H1 (cell line): Measurements from ENCODE around the gene PPP1R12A. TPM values are rescaled to one million over a fixed set of nuclear protein-coding genes. Genes with fewer than 3 reads are reported as not detected.

Experiments used
- CTCF ChIA-PET: fragments of 300-600 bp; sonication (Branson Sonifier 250); formaldehyde crosslinking; loops from one replicate; lab custom pipeline; 2021; ENCODE audit not compliant: partially characterized antibody; lab: Charles Lee
- POLR2A ChIA-PET: fragments of 300-600 bp; sonication (Branson Sonifier 250); formaldehyde crosslinking; loops from one replicate; lab custom pipeline; 2021; ENCODE audit warnings: inconsistent platforms; ENCODE audit not compliant: partially characterized antibody; lab: Charles Lee
- DNase-seq, 2 experiments: peaks; one replicate each; pipeline versions ENCODE4 v3.0.0 to v3.0.0-alpha.2; 2010 to 2022; ENCODE audit warnings: low spot score in 2 of 2, low read depth in 1 of 2, mixed read lengths in 1 of 2
- FAIRE-seq: peaks from 2 replicates; lab custom pipeline; 2011; peaks lifted over from hg19 to GRCh38; lab: Jason Lieb, UNC
- H2AFZ ChIP-seq: 2 replicates; pipeline ENCODE4 v1.8.1; 2012; ENCODE audit warnings: low read length, inconsistent platforms
- H2AK5ac ChIP-seq: 2 replicates; pipeline ENCODE4 v1.6.1; 2013; ENCODE audit warnings: low read depth, low read length
- H2BK120ac ChIP-seq: replicated peaks from 2 replicates; pipeline ENCODE3; 2013; ENCODE audit warnings: low read depth, low read length, inconsistent platforms
- H2BK12ac ChIP-seq: 2 replicates; pipeline ENCODE4 v1.6.1; 2013; ENCODE audit warnings: low read depth, low read length
- H2BK15ac ChIP-seq: 2 replicates; pipeline ENCODE4 v1.6.1; 2013; ENCODE audit warnings: low read length
- H2BK20ac ChIP-seq: 2 replicates; pipeline ENCODE4 v1.6.1; 2013; ENCODE audit warnings: low read length
- H2BK5ac ChIP-seq: 2 replicates; pipeline ENCODE4 v1.6.1; 2013; ENCODE audit warnings: low read depth, low read length
- H3K14ac ChIP-seq: 2 replicates; pipeline ENCODE4 v1.6.1; 2013; ENCODE audit warnings: inconsistent platforms; ENCODE audit not compliant: insufficient read length
- H3K18ac ChIP-seq: 2 replicates; pipeline ENCODE4 v1.6.1; 2013; ENCODE audit warnings: low read length; ENCODE audit errors: extremely low read depth
- H3K23ac ChIP-seq: 2 replicates; pipeline ENCODE4 v1.6.1; 2013; ENCODE audit warnings: inconsistent platforms; ENCODE audit not compliant: insufficient read length
- H3K23me2 ChIP-seq: 2 replicates; pipeline ENCODE4 v1.6.1; 2013; ENCODE audit warnings: low read depth, low read length
- H3K27ac ChIP-seq: 2 replicates; pipeline ENCODE4 v1.6.1; 2011; ENCODE audit warnings: low read depth, low read length, inconsistent platforms
- H3K27me3 ChIP-seq, 4 experiments: replicated peaks in 1 of 4; 1 replicate in 1 of 4; 2 replicates in 3 of 4; pipeline versions ENCODE4 v1.6.1 to v1.8.1; 2011 to 2013; ENCODE audit warnings: low read length in 3 of 4, mild to moderate bottlenecking in 3 of 4, inconsistent platforms in 2 of 4, mixed read lengths in 2 of 4, moderate library complexity in 1 of 4; ENCODE audit not compliant: control insufficient read depth in 3 of 4, insufficient read depth in 3 of 4; ENCODE audit errors: extremely low read depth in 1 of 4
- H3K36me3 ChIP-seq, 4 experiments: 2 replicates each; pipeline versions ENCODE4 v1.6.1 to v1.8.1; 2011 to 2013; ENCODE audit warnings: mild to moderate bottlenecking in 4 of 4, low read length in 3 of 4, moderate library complexity in 2 of 4, control low read depth in 1 of 4, inconsistent platforms in 1 of 4; ENCODE audit not compliant: insufficient read depth in 4 of 4, control insufficient read depth in 2 of 4
- H3K4ac ChIP-seq: replicated peaks from 2 replicates; pipeline ENCODE3; 2013; ENCODE audit warnings: low read length, low read depth, mixed read lengths, inconsistent platforms; ENCODE audit not compliant: insufficient read length
- H3K4me1 ChIP-seq, 4 experiments: replicated peaks in 1 of 4; 1 replicate in 1 of 4; 2 replicates in 3 of 4; pipeline versions ENCODE4 v1.6.1 to v1.8.1; 2011 to 2013; ENCODE audit warnings: low read length in 3 of 4, inconsistent platforms in 2 of 4, mixed read lengths in 1 of 4; ENCODE audit not compliant: insufficient read depth in 4 of 4, control insufficient read depth in 3 of 4
- H3K4me2 ChIP-seq, 2 experiments: 2 replicates each; pipeline versions ENCODE4 v1.6.1 to v1.8.1; 2011 to 2013; ENCODE audit warnings: low read depth in 2 of 2, low read length in 2 of 2, control low read depth in 1 of 2, inconsistent platforms in 1 of 2, mild to moderate bottlenecking in 1 of 2; ENCODE audit not compliant: insufficient read depth in 1 of 2
- H3K4me3 ChIP-seq, 4 experiments: fragments of 200-600, 300-600 bp in 1 of 4; sonication (generic), shearing (Covaris generic), sonication (Bioruptor Twin) in 1 of 4; 2 replicates each; pipeline versions ENCODE4 v1.5.1 to v1.8.1; 2011 to 2016; ENCODE audit warnings: low read length in 4 of 4, low read depth in 3 of 4, control low read depth in 2 of 4, inconsistent platforms in 2 of 4, mild to moderate bottlenecking in 2 of 4, mixed read lengths in 1 of 4, moderate library complexity in 1 of 4; ENCODE audit not compliant: insufficient read depth in 2 of 4; ENCODE audit errors: extremely low read depth in 1 of 4
- H3K56ac ChIP-seq: replicated peaks from 2 replicates; pipeline ENCODE3; 2013; ENCODE audit warnings: low read depth, mild to moderate bottlenecking, mixed read lengths, low read length, inconsistent platforms; ENCODE audit not compliant: insufficient read length
- H3K79me1 ChIP-seq: 2 replicates; pipeline ENCODE4 v1.6.1; 2013; ENCODE audit warnings: low read depth, low read length, control low read depth
- H3K79me2 ChIP-seq, 2 experiments: 2 replicates each; pipeline versions ENCODE4 v1.6.1 to v1.8.1; 2012 to 2013; ENCODE audit warnings: low read length in 2 of 2, mild to moderate bottlenecking in 2 of 2, inconsistent platforms in 1 of 2; ENCODE audit not compliant: insufficient read depth in 2 of 2, control insufficient read depth in 1 of 2
- H3K9ac ChIP-seq, 4 experiments: replicated peaks in 1 of 4; 1 replicate in 1 of 4; 2 replicates in 3 of 4; pipeline versions ENCODE4 v1.6.1 to v1.8.1; 2011 to 2013; ENCODE audit warnings: low read depth in 3 of 4, low read length in 3 of 4, control low read depth in 2 of 4, mild to moderate bottlenecking in 2 of 4, moderate library complexity in 2 of 4, inconsistent platforms in 1 of 4; ENCODE audit errors: extremely low read depth in 1 of 4
- H3K9me3 ChIP-seq, 2 experiments: 2 replicates each; pipeline versions ENCODE4 v1.6.1 to v1.8.1; 2012 to 2013; ENCODE audit warnings: mild to moderate bottlenecking in 2 of 2, moderate library complexity in 2 of 2, control low read depth in 1 of 2, inconsistent platforms in 1 of 2, low read depth in 1 of 2, low read length in 1 of 2, mixed read lengths in 1 of 2; ENCODE audit not compliant: insufficient read depth in 2 of 2
- H4K20me1 ChIP-seq, 2 experiments: replicated peaks in 1 of 2; 2 replicates each; pipeline versions ENCODE3 to v1.8.1; 2011 to 2013; ENCODE audit warnings: inconsistent platforms in 2 of 2, low read length in 2 of 2, mild to moderate bottlenecking in 1 of 2; ENCODE audit not compliant: insufficient read depth in 2 of 2, control insufficient read depth in 1 of 2
- H4K5ac ChIP-seq: 2 replicates; pipeline ENCODE4 v1.6.1; 2013; ENCODE audit warnings: low read length, low read depth, mixed read lengths, inconsistent platforms; ENCODE audit not compliant: insufficient read length
- H4K8ac ChIP-seq: 2 replicates; pipeline ENCODE4 v1.8.0; 2013; ENCODE audit warnings: mild to moderate bottlenecking, moderate library complexity, low read length, inconsistent platforms; ENCODE audit not compliant: insufficient read depth; ENCODE audit errors: extremely low read depth
- H4K91ac ChIP-seq: replicated peaks from 2 replicates; pipeline ENCODE3; 2013; ENCODE audit warnings: low read length, mixed read lengths, inconsistent platforms; ENCODE audit not compliant: insufficient read length
- BCL11A ChIP-seq, 2 experiments: IDR thresholded peaks; one replicate each; pipeline ENCODE4 v1.6.1; 2011; ENCODE audit warnings: low read depth in 2 of 2, low read length in 2 of 2, mild to moderate bottlenecking in 2 of 2
- BRCA1 ChIP-seq: IDR thresholded peaks from 2 replicates; pipeline ENCODE4 v1.6.1; 2012; ENCODE audit warnings: low read depth, low read length, improper control_type of control experiment
- CBX8 ChIP-seq: fragments of 300-800, 300-1000 bp; sonication (generic); IDR thresholded peaks from 2 replicates; pipeline ENCODE4 v1.7.1; 2016; ENCODE audit warnings: low read depth, low read length, borderline replicate concordance
- CREB1 ChIP-seq: IDR thresholded peaks from 2 replicates; pipeline ENCODE4 v1.6.1; 2012; ENCODE audit warnings: inconsistent platforms
- CTBP2 ChIP-seq: IDR thresholded peaks from 2 replicates; pipeline ENCODE4 v1.7.0; 2011; ENCODE audit warnings: borderline replicate concordance, mild to moderate bottlenecking, moderate library complexity, mixed read lengths, low read length; ENCODE audit not compliant: insufficient read depth, insufficient read length
- GTF2F1 ChIP-seq: IDR thresholded peaks from 2 replicates; pipeline ENCODE4 v1.6.1; 2012; ENCODE audit warnings: low read depth, low read length, improper control_type of control experiment, borderline replicate concordance
- HDAC2 ChIP-seq, 2 experiments: fragments of 300-600 bp in 1 of 2; sonication (generic) in 1 of 2; IDR thresholded peaks; 2 replicates each; pipeline ENCODE4 v1.6.1; 2011 to 2012; ENCODE audit warnings: low read depth in 2 of 2, low read length in 2 of 2, mild to moderate bottlenecking in 2 of 2, moderate library complexity in 2 of 2, borderline replicate concordance in 1 of 2, inconsistent platforms in 1 of 2
- KDM1A ChIP-seq: fragments of 200-600, 300-600 bp; sonication (generic); IDR thresholded peaks from 2 replicates; pipeline ENCODE4 v1.7.1; 2016; ENCODE audit warnings: mild to moderate bottlenecking, low read length, borderline replicate concordance
- NANOG ChIP-seq: IDR thresholded peaks from 2 replicates; pipeline ENCODE4 v1.6.1; 2011; ENCODE audit warnings: low read length, low read depth, mild to moderate bottlenecking, inconsistent platforms; ENCODE audit not compliant: insufficient read depth, poor library complexity, severe bottlenecking
- POU5F1 ChIP-seq: IDR thresholded peaks from 2 replicates; pipeline ENCODE4 v1.6.1; 2011; ENCODE audit warnings: low read depth, mild to moderate bottlenecking, low read length, moderate library complexity
- RBBP5 ChIP-seq: IDR thresholded peaks from 2 replicates; pipeline ENCODE4 v1.7.1; 2012; ENCODE audit warnings: low read depth, mild to moderate bottlenecking, inconsistent platforms, low read length, moderate library complexity, borderline replicate concordance
- USF2 ChIP-seq: IDR thresholded peaks from 2 replicates; pipeline ENCODE4 v1.6.1; 2011; ENCODE audit warnings: low read length, improper control_type of control experiment
- WGBS, 2 experiments: shearing (Covaris generic) in 1 of 2; methylation state at CpG; one replicate each; pipeline versions ENCODE4 v1.1.6 to v1.1.7; 2013 to 2015; ENCODE audit warnings: low lambda C conversion rate in 2 of 2, mixed read lengths in 2 of 2, inconsistent platforms in 1 of 2, low coverage in 1 of 2, missing lambda C conversion rate in 1 of 2; ENCODE audit not compliant: insufficient replicate concordance in 2 of 2, insufficient coverage in 1 of 2, insufficient read length in 1 of 2; ENCODE audit errors: extremely low coverage in 1 of 2, missing lambda C conversion rate in 1 of 2; 5-methylcytosine and 5-hydroxymethylcytosine counted together
- polyA plus RNA-seq, 7 experiments: library from polyadenylated mRNA; depleted of rRNA in 3 of 7; stranded (reverse) in 5 of 7; unstranded in 2 of 7; fragments of >200 nt in 5 of 7; fragments of 200-250 nt in 2 of 7; gene quantifications; 1 replicate in 5 of 7; 2 replicates in 1 of 7; 4 replicates in 1 of 7; pipeline versions ENCODE4 v1.2.1 to v1.2.3, GENCODE V29; 2011 to 2013; ENCODE audit warnings: missing spikeins in 2 of 7, mixed read lengths in 2 of 7
- total RNA-seq: library from RNA; stranded (reverse); fragmentation: NEBNext Ultra II Directional; extraction: Animal tissue kit (Norgen Biotek cat#: 25700); gene quantifications from 2 replicates; pipeline ENCODE4 v1.2.1, GENCODE V29; 2021

Gene PPP1R12A
- total and polyA plus RNA-seq, 2 of the 8 experiments (the other 6 are each of a cell fraction or from before 2014, with no cell fraction given) = 14.7 to 81.5 TPM

- Histone ChIP-seq H3K36me3 (peaks cover 2 to 31% (median 15%) of the 10 kb centered on the region in 4 experiments; a peak in 5 of 8 replicates), H3K4me3 (no peak overlapping the region), H2AK5ac (no peak overlapping the region), H2BK5ac (no peak overlapping the region), H2BK20ac (no peak overlapping the region), H3K56ac (no peak overlapping the region), H3K23ac (no peak overlapping the region), H3K9me3 (peaks cover 17 to 26% of the 10 kb centered on the region in 2 experiments; a peak in 3 of 4 replicates), H2BK120ac (no peak overlapping the region), H4K8ac (no peak overlapping the region), H3K79me1 (no peaks in the 10 kb centered on the region; the same call in 1 of the 2 replicates), H3K4me1 (peaks cover 0 to 3% (median 0%) of the 10 kb centered on the region in 4 experiments; a peak in 1 of 7 replicates), H2BK15ac (no peak overlapping the region), H3K9ac (no peak overlapping the region), H4K5ac (no peak overlapping the region), H4K20me1 (no peaks in the 10 kb centered on the region), H3K79me2 (peaks cover 0 to 10% of the 10 kb centered on the region in 2 experiments; a peak in 2 of 4 replicates), H3K4me2 (no peak overlapping the region), H3K18ac (no peak overlapping the region), H4K91ac (no peak overlapping the region), H2AFZ (no peak overlapping the region), H3K27me3 (no peaks in the 10 kb centered on the region), H3K14ac (no peak overlapping the region), H3K4ac (no peak overlapping the region), H2BK12ac (no peak overlapping the region), H3K23me2 (no peaks in the 10 kb centered on the region), H3K27ac (no peak overlapping the region)
- ChIA-PET POLR2A (no interaction called here), CTCF (interaction anchor here (0.6 kb wide), 2 partner anchors 20 to 46 kb away, joined by 3 to 4 read pairs; no protein-coding TSS in a partner anchor)
- no peak for FAIRE-seq
- WGBS, 2 experiments = 69% methylated on average over 4 of the region's 4 CpGs; no CpG with 5 or more reads in 1 of the 2 experiments
- no peak for DNase-seq
- no peak for TF ChIP-seq CBX8
- no peak for TF ChIP-seq HDAC2 (IDR thresholded peaks at IDR 0.05; ENCODE audit: borderline replicate concordance in 1 of 2, low read depth in 2 of 2, low read length in 2 of 2)
- TF ChIP-seq KDM1A = no peak
- TF ChIP-seq POU5F1 = no peak
- TF ChIP-seq CTBP2 = no peak
- TF ChIP-seq RBBP5 = no peak
- TF ChIP-seq CREB1 = no peak
- TF ChIP-seq NANOG = no peak
- no peak for TF ChIP-seq USF2
- TF ChIP-seq BCL11A (IDR thresholded peaks at IDR 0.05; ENCODE audit: low read depth in 2 of 2, low read length in 2 of 2) = no peak
- TF ChIP-seq BRCA1 = no peak
- no peak for TF ChIP-seq GTF2F1
Observed at GRCh38 chr12:79841878-79842265, 93.0 kb downstream of the PPP1R12A start.
